Smooth muscle cell of the coronary artery (primary cell): ENCODE measurements around the gene MEIG1. TPM values are rescaled to one million over a fixed set of nuclear protein-coding genes. Genes with fewer than 3 reads are reported as not detected.

Source experiments
- total RNA-seq: library from RNA; depleted of rRNA; stranded (reverse); fragments of >200 nt; gene quantifications from 2 replicates; pipeline ENCODE4 v1.2.3, GENCODE V29; 2014; ENCODE audit warnings: low replicate concordance

Gene MEIG1
- 0.94 TPM in 1 of 2 replicates, not detected in the other for total RNA-seq

GRCh38 chr10:14959221-14960057 is at the start of gene MEIG1:
TSS of gene MEIG1 (plus strand) at chr10:14959388. CDS start at chr10:14966469, 7,081 bp downstream.

DNA sequence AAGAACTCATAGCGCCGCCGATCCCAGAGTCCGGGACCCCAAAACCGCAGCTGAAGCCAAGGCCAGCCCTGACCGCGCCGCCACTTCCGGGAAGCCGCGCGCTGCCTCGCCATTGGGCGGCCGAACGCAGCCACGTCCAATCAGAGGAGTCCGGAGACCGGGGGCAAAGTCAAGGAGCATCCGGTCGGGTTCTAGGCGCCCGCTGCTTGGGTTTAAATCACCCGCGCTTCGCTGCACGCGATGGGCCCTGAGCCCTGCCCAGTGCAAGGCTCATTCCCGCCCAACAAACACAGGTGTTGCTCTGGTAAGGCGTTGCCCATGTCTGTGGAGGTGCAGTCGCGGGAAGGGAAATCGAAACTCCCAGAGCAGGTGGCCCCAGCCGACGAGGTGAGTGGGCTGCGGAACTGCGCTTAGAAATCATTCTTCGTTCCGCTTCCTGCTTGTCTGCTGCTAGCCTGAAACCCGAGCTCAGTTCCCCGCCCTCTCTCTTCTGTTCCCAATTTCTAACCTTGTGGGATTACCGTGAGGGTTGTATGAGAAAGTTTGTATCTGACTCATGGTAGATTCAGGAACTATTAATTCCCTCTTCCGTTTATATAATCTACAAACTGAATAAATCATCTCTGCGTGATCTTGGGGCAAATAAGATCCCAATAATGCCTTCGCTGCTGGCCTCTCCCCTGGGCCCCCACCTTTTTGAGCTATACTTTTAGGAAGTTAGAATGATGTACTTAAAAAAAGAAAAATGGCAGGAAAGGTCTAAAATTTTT is 5.0 kb upstream of the MEIG1 start, which contains the start of gene DCLRE1C:
Gene DCLRE1C, minus strand, starts transcription at position 96 of the 770 bp plus-strand sequence. Its CDS starts 86 bp downstream, at position 10.

Other genes with a start within 250 kb of the MEIG1 start
- 8.0 and 23.0 TPM in 2 replicates for gene FAM107B, start 184.5 kb upstream of the MEIG1 start, total RNA-seq
- gene CDNF, start 121.4 kb upstream of the MEIG1 start, total RNA-seq = 0.35 and 0.83 TPM in 2 replicates
- gene HSPA14, start 121.1 kb upstream of the MEIG1 start, total RNA-seq = 5.4 and 7.6 TPM in 2 replicates
- gene MSANTD7, start 121.1 kb upstream of the MEIG1 start, total RNA-seq = 11.7 and 16.5 TPM in 2 replicates
- gene SUV39H2, start 80.5 kb upstream of the MEIG1 start, total RNA-seq = 4.4 and 7.5 TPM in 2 replicates
- gene DCLRE1C, start 5.3 kb upstream of the MEIG1 start, total RNA-seq = 5.0 and 19.0 TPM in 2 replicates
- gene OLAH, start 84.6 kb downstream of the MEIG1 start, total RNA-seq = not detected in 2 replicates
- 0.12 and 1.1 TPM in 2 replicates for gene ACBD7, start 129.4 kb downstream of the MEIG1 start, total RNA-seq
- gene RPP38, start 138.0 kb downstream of the MEIG1 start, total RNA-seq = 8.2 and 8.9 TPM in 2 replicates
- 24.2 and 36.1 TPM in 2 replicates for gene NMT2, start 209.3 kb downstream of the MEIG1 start, total RNA-seq